Measurements from ENCODE around the gene RNF220. TPM values are rescaled to one million over a fixed set of nuclear protein-coding genes. Genes with fewer than 3 reads are reported as not detected.

Gene RNF220
- total and polyA plus RNA-seq, 2 donors (not counting 3 experiments of a cell fraction or from before 2014, with no cell fraction given): 62.7 to 66.6 TPM

DNA sequence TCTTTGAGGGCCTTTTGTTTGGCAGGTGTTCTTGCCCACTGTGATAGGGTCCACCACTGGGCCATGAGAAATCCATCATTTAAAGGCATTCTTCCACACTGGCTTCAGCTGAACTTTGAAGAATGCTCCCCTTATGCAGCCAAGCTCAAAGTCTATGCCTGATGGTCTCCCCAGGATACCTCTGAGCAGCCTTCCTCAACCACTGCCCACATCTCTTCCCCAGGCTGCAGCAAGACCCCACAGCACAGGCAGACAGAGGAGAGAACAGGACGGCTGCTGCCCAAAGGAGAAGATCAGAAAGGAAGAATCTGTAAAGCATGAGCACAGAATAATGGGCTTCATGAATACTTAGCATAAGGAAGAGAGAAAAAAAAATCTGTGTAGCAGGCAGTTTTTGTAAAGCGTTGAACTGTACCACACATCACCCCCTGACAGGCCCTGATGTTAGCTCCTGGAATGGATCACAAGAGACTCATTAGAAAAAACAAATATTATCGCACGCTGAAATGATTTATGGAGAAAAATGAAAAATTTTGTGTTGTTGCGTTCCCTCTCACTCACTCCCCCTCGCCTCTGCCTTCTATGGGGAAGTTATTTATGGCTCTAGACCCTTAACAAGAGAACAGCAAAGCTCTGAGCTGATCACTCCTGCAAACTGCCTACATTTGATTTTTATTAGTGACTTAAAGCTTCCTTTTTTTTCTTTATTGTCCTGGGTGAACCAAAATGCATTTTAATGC, 135.1 kb downstream of the RNF220 start:
- Histone ChIP-seq H3K9me1 (replicated peaks; ENCODE audit: control insufficient read depth, extremely low read depth, insufficient read depth, low read length) (no peaks in the 10 kb centered on the region), H3K4me1 (ENCODE audit: control insufficient read depth, extremely low read depth, insufficient read depth, low read length) (no peaks in the 10 kb centered on the region), H3K4me3 (replicated peaks in 1 of 3; ENCODE audit: insufficient read depth in 1 of 3, low read depth in 1 of 3, low read length in 3 of 3) (no peak overlapping the region), H3K9me3 (replicated peaks; ENCODE audit: control insufficient read depth, insufficient read depth, low read length) (no peaks in the 10 kb centered on the region), H3K27me3 (ENCODE audit: control insufficient read depth in 2 of 2, insufficient read depth in 2 of 2, low read length in 2 of 2) (peaks cover 0 to 8% of the 10 kb centered on the region in 2 experiments), H2AFZ (ENCODE audit: low read depth, low read length) (no peak overlapping the region), H3K9ac (replicated peaks; ENCODE audit: extremely low read depth, insufficient read depth, low read length) (no peak overlapping the region), H3K4me2 (ENCODE audit: insufficient read depth, low read length) (no peak overlapping the region), H4K20me1 (replicated peaks; ENCODE audit: control insufficient read depth, extremely low read depth, insufficient read depth, low read length) (no peaks in the 10 kb centered on the region), H3K27ac (ENCODE audit: insufficient read depth, low read depth, low read length) (no peak overlapping the region), H3K36me3 (ENCODE audit: control insufficient read depth in 2 of 2, extremely low read depth in 1 of 2, insufficient read depth in 2 of 2, low read length in 2 of 2) (no peaks in the 10 kb centered on the region), H3K79me2 (ENCODE audit: control insufficient read depth, insufficient read depth, low read length) (no peaks in the 10 kb centered on the region)
- CTCF ChIA-PET: interaction anchor here (1.1 to 1.7 kb wide), 2 partner anchors 32 to 162 kb away, joined by 5 read pairs; no protein-coding TSS in a partner anchor
- no peak for DNase-seq (ENCODE audit: low read depth, low spot score)
- no peak for TF ChIP-seq MYC (IDR thresholded peaks at IDR 0.05; ENCODE audit: low read depth, low read length)
- no peak for TF ChIP-seq FOS (IDR thresholded peaks at IDR 0.05; ENCODE audit: borderline replicate concordance, insufficient read depth, low read length)
- TF ChIP-seq, protein P1, sequence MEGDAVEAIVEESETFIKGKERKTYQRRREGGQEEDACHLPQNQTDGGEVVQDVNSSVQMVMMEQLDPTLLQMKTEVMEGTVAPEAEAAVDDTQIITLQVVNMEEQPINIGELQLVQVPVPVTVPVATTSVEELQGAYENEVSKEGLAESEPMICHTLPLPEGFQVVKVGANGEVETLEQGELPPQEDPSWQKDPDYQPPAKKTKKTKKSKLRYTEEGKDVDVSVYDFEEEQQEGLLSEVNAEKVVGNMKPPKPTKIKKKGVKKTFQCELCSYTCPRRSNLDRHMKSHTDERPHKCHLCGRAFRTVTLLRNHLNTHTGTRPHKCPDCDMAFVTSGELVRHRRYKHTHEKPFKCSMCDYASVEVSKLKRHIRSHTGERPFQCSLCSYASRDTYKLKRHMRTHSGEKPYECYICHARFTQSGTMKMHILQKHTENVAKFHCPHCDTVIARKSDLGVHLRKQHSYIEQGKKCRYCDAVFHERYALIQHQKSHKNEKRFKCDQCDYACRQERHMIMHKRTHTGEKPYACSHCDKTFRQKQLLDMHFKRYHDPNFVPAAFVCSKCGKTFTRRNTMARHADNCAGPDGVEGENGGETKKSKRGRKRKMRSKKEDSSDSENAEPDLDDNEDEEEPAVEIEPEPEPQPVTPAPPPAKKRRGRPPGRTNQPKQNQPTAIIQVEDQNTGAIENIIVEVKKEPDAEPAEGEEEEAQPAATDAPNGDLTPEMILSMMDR (IDR thresholded peaks at IDR 0.05; ENCODE audit: extremely low read depth in 1 of 2, insufficient read depth in 1 of 2, low read depth in 1 of 2, low read length in 2 of 2): no peak
- intact Hi-C loops (cut with micrococcal nuclease): no loop called here
- no peak for FAIRE-seq
- POLR2A ChIA-PET: no interaction called here
- dilution Hi-C loops (cut with MboI; ENCODE audit: extremely low pct_ligation_motif_present, low sequenced_read_pairs): no loop called here
- no TSS peak for BruUV-seq (replicated peaks)

DNA sequence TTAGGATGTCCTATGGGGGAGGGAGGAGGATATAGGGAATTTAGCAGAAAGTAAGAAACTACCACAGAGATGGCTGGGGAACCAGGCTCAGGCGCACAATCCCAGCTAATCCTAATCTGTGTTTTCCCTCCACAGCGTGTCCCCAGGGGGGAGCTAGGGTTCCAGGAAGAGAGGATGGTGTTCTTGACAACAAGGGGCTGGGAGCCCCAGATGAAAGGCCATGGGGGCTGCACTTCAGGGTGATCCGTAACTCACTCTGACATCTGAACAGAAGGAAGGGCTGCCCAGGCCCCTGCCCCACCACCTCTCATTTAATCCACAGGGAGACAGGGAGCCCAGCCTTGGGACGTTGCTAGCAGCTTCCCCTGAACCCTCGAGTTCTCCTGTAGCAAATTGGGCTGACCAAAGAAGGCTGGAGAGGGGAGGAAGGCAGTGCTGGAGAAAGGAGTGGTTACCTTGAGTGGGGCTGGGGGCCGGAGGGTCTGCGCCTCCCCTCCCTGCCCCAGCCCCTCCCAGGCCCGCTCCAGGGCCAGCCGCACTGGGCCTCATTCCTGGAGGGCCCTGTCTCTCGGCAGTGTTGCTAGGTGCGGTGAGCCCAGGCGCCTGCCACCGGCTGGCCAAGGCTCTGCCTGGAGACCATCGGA, 137.5 kb downstream of the RNF220 start:
- no peak overlapping the region for H2AFZ ChIP-seq (ENCODE audit: low read depth, low read length)
- peaks cover 0 to 8% of the 10 kb centered on the region in 2 experiments for H3K27me3 ChIP-seq (ENCODE audit: control insufficient read depth in 2 of 2, insufficient read depth in 2 of 2, low read length in 2 of 2)
- ChIA-PET CTCF (interaction anchor here (1.0 to 1.1 kb wide), 2 partner anchors 19 to 165 kb away, joined by 3 to 5 read pairs; no protein-coding TSS in a partner anchor), POLR2A (no interaction called here)
- no peaks in the 10 kb centered on the region for H3K9me1 ChIP-seq (replicated peaks; ENCODE audit: control insufficient read depth, extremely low read depth, insufficient read depth, low read length)
- H3K4me1 ChIP-seq (ENCODE audit: control insufficient read depth, extremely low read depth, insufficient read depth, low read length): no peaks in the 10 kb centered on the region
- BruUV-seq (replicated peaks): no TSS peak
- H3K9ac ChIP-seq (replicated peaks; ENCODE audit: extremely low read depth, insufficient read depth, low read length): no peak overlapping the region
- H3K36me3 ChIP-seq (ENCODE audit: control insufficient read depth in 2 of 2, extremely low read depth in 1 of 2, insufficient read depth in 2 of 2, low read length in 2 of 2): no peaks in the 10 kb centered on the region
- DNase-seq (ENCODE audit: low read depth, low spot score) (no peak), FAIRE-seq (no peak)
- no peaks in the 10 kb centered on the region for H3K79me2 ChIP-seq (ENCODE audit: control insufficient read depth, insufficient read depth, low read length)
- no peaks in the 10 kb centered on the region for H4K20me1 ChIP-seq (replicated peaks; ENCODE audit: control insufficient read depth, extremely low read depth, insufficient read depth, low read length)
- dilution Hi-C loops (cut with MboI; ENCODE audit: extremely low pct_ligation_motif_present, low sequenced_read_pairs) (no loop called here), intact Hi-C loops (cut with micrococcal nuclease) (no loop called here)
- no peak overlapping the region for H3K27ac ChIP-seq (ENCODE audit: insufficient read depth, low read depth, low read length)
- TF ChIP-seq, protein P1 (IDR thresholded peaks at IDR 0.05; ENCODE audit: extremely low read depth in 1 of 2, insufficient read depth in 1 of 2, low read depth in 1 of 2, low read length in 2 of 2): no peak
- TF ChIP-seq MYC (IDR thresholded peaks at IDR 0.05; ENCODE audit: low read depth, low read length): no peak
- TF ChIP-seq, protein P2, sequence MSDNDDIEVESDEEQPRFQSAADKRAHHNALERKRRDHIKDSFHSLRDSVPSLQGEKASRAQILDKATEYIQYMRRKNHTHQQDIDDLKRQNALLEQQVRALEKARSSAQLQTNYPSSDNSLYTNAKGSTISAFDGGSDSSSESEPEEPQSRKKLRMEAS (IDR thresholded peaks at IDR 0.05; ENCODE audit: insufficient read depth, insufficient read length): no peak
- no peak for TF ChIP-seq FOS (IDR thresholded peaks at IDR 0.05; ENCODE audit: borderline replicate concordance, insufficient read depth, low read length)
- no peak for TF ChIP-seq JUN (IDR thresholded peaks at IDR 0.05; ENCODE audit: borderline replicate concordance, insufficient read depth, insufficient read length, low read depth)
- no peak overlapping the region for H3K4me3 ChIP-seq (replicated peaks in 1 of 3; ENCODE audit: insufficient read depth in 1 of 3, low read depth in 1 of 3, low read length in 3 of 3)
- H3K4me2 ChIP-seq (ENCODE audit: insufficient read depth, low read length): no peak overlapping the region
- no peaks in the 10 kb centered on the region for H3K9me3 ChIP-seq (replicated peaks; ENCODE audit: control insufficient read depth, insufficient read depth, low read length)
